ENCODE data around the gene SFSWAP. TPM values are rescaled to one million over a fixed set of nuclear protein-coding genes. Genes with fewer than 3 reads are reported as not detected.

The SFSWAP gene
- total and polyA plus RNA-seq, 2 of the 8 experiments (the other 6 are each of a cell fraction or from before 2014, with no cell fraction given) = 36.5 to 49.5 TPM

DNA sequence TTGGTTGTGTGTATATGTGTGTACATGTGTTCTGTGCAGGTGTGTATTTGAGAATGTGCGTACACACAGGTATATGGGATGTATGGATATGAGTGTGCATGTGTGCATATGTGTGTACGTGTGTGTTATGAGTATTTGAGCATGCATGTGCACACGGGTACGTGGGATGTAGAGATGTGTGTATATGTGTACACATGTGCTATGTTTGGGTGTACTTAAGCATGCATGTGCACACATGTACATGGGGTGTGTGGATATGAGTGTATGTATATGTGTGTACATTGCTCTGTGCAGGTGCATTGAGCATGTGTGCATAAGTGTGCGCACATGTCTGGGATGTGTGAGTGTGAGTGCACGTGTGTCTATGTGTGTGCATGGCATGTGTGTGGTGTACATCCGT is 34.3 kb upstream of the SFSWAP start:
- Histone ChIP-seq H3K4me1 (replicated peaks in 1 of 4; ENCODE audit: control insufficient read depth in 3 of 4, insufficient read depth in 4 of 4, low read length in 3 of 4) (no peaks in the 10 kb centered on the region), H3K18ac (ENCODE audit: extremely low read depth, low read length) (no peak overlapping the region), H2AK5ac (ENCODE audit: low read depth, low read length) (peak overlapping the region; percentile 45; the same call in 1 of the 2 replicates), H3K23me2 (ENCODE audit: low read depth, low read length) (no peaks in the 10 kb centered on the region), H3K27ac (ENCODE audit: low read depth, low read length) (no peak overlapping the region), H3K23ac (ENCODE audit: insufficient read length) (no peak overlapping the region), H3K79me2 (ENCODE audit: control insufficient read depth in 1 of 2, insufficient read depth in 2 of 2, low read length in 2 of 2) (no peaks in the 10 kb centered on the region), H3K36me3 (ENCODE audit: control insufficient read depth in 2 of 4, insufficient read depth in 4 of 4, low read length in 3 of 4) (no peaks in the 10 kb centered on the region), H3K4me2 (ENCODE audit: insufficient read depth in 1 of 2, low read depth in 2 of 2, low read length in 2 of 2) (no peak overlapping the region), H2AFZ (ENCODE audit: low read length) (no peak overlapping the region), H3K79me1 (ENCODE audit: low read depth, low read length) (no peaks in the 10 kb centered on the region), H3K4ac (replicated peaks; ENCODE audit: insufficient read length, low read depth, low read length) (no peak overlapping the region), H3K14ac (ENCODE audit: insufficient read length) (peak overlapping the region; percentile 19), H4K5ac (ENCODE audit: insufficient read length, low read depth, low read length) (no peak overlapping the region), H4K8ac (ENCODE audit: extremely low read depth, insufficient read depth, low read length) (no peak overlapping the region), H3K9me3 (ENCODE audit: insufficient read depth in 2 of 2, low read depth in 1 of 2, low read length in 1 of 2) (peaks cover 0 to 3% of the 10 kb centered on the region in 2 experiments; a peak in 1 of 4 replicates), H3K9ac (replicated peaks in 1 of 4; ENCODE audit: extremely low read depth in 1 of 4, low read depth in 3 of 4, low read length in 3 of 4) (no peak overlapping the region), H4K91ac (replicated peaks; ENCODE audit: insufficient read length, low read length) (no peak overlapping the region), H3K56ac (replicated peaks; ENCODE audit: insufficient read length, low read depth, low read length) (no peak overlapping the region), H3K27me3 (replicated peaks in 1 of 4; ENCODE audit: control insufficient read depth in 3 of 4, extremely low read depth in 1 of 4, insufficient read depth in 3 of 4, low read length in 3 of 4) (no peaks in the 10 kb centered on the region), H2BK12ac (ENCODE audit: low read depth, low read length) (no peak overlapping the region), H4K20me1 (replicated peaks in 1 of 2; ENCODE audit: control insufficient read depth in 1 of 2, insufficient read depth in 2 of 2, low read length in 2 of 2) (no peaks in the 10 kb centered on the region), H2BK120ac (replicated peaks; ENCODE audit: low read depth, low read length) (no peak overlapping the region), H3K4me3 (ENCODE audit: extremely low read depth in 1 of 4, insufficient read depth in 2 of 4, low read depth in 3 of 4, low read length in 4 of 4) (no peak overlapping the region), H2BK20ac (ENCODE audit: low read length) (no peak overlapping the region), H2BK5ac (ENCODE audit: low read depth, low read length) (no peak overlapping the region), H2BK15ac (ENCODE audit: low read length) (peak overlapping the region; percentile 25; the same call in 1 of the 2 replicates)
- TF ChIP-seq CREB1 (IDR thresholded peaks at IDR 0.05) (no peak), KDM4A (IDR thresholded peaks at IDR 0.05; ENCODE audit: low read depth, low read length, severe bottlenecking) (no peak), ZNF274 (IDR thresholded peaks at IDR 0.05; ENCODE audit: borderline replicate concordance, extremely low read depth, low read length) (no peak), JUN (IDR thresholded peaks at IDR 0.05; ENCODE audit: low read depth, low read length) (no peak), CBX5 (IDR thresholded peaks at IDR 0.05; ENCODE audit: low read depth, low read length) (no peak), KDM5A (IDR thresholded peaks at IDR 0.05; ENCODE audit: low read length) (no peak), TEAD4 (IDR thresholded peaks at IDR 0.05; ENCODE audit: low read depth, low read length) (no peak), POLR2A (IDR thresholded peaks at IDR 0.05; ENCODE audit: control extremely low read depth in 1 of 2, low read depth in 2 of 2, low read length in 2 of 2) (no peak), NRF1 (IDR thresholded peaks at IDR 0.05; ENCODE audit: low read depth, low read length) (no peak), GABPA (IDR thresholded peaks at IDR 0.05; ENCODE audit: borderline replicate concordance, insufficient read depth, low read length) (no peak), EP300 (IDR thresholded peaks at IDR 0.05; ENCODE audit: borderline replicate concordance in 1 of 2, low read depth in 2 of 2, low read length in 2 of 2) (no peak), EGR1 (IDR thresholded peaks at IDR 0.05; ENCODE audit: borderline replicate concordance, low read depth, low read length) (no peak), MAX (IDR thresholded peaks at IDR 0.05) (no peak), SIRT6 (IDR thresholded peaks at IDR 0.05; ENCODE audit: low read length) (no peak), TBP (IDR thresholded peaks at IDR 0.05; ENCODE audit: low read depth, low read length) (no peak)
- POLR2A ChIA-PET (ENCODE audit: partially characterized antibody) = no interaction called here
- FAIRE-seq (no peak), DNase-seq (ENCODE audit: low read depth in 1 of 2, low spot score in 2 of 2) (no peak)
- 77% methylated on average over 7 of the region's 7 CpGs; no CpG with 5 or more reads in 1 of the 2 experiments for WGBS, 2 experiments (ENCODE audit: extremely low coverage in 1 of 2, insufficient coverage in 1 of 2, insufficient read length in 1 of 2, insufficient replicate concordance in 2 of 2, low coverage in 1 of 2, low lambda C conversion rate in 2 of 2, missing lambda C conversion rate in 1 of 2)
- CTCF ChIA-PET (ENCODE audit: partially characterized antibody) = interaction anchor here (0.8 kb wide), 1 partner anchor 563 kb away, joined by 3 read pairs; no protein-coding TSS in a partner anchor
